ENCODE measurements around the gene CETN3. TPM values are rescaled to one million over a fixed set of nuclear protein-coding genes. Genes with fewer than 3 reads are reported as not detected.
"Not testable (repeated sequence)": the region's sequence is repeated elsewhere in the genome, so short reads cannot be mapped to it uniquely, and the experiment has no call there.

CETN3 gene
- total RNA-seq, 1 donor from 2014 or later, result 32.0 TPM

GRCh38 chr5:90381213-90381929 lies 28.2 kb downstream of the CETN3 start:
- no peak for DNase-seq

- DNase-seq, result no peak
Observed at GRCh38 chr5:90379652-90380051, 29.9 kb downstream of the CETN3 start.

GRCh38 chr5:90378752-90379151 lies 30.8 kb downstream of the CETN3 start:
- DNase-seq, result no peak

- DNase-seq, result not testable (repeated sequence)
Observed at GRCh38 chr5:90371269-90371668, 38.3 kb downstream of the CETN3 start.

GRCh38 chr5:90368454-90369246 lies 40.9 kb downstream of the CETN3 start:
- DNase-seq, result no peak

GRCh38 chr5:90367879-90368278 lies 41.7 kb downstream of the CETN3 start:
- no peak for DNase-seq

GRCh38 chr5:90366948-90367347 lies 42.6 kb downstream of the CETN3 start:
- DNase-seq, result no peak

GRCh38 chr5:90365328-90365727 lies 44.2 kb downstream of the CETN3 start:
- DNase-seq, result no peak

GRCh38 chr5:90359073-90359920 lies 50.3 kb downstream of the CETN3 start:
- DNase-seq, result no peak

GRCh38 chr5:90356622-90357021 lies 52.9 kb downstream of the CETN3 start:
- DNase-seq, result no peak

GRCh38 chr5:90356176-90356575 lies 53.4 kb downstream of the CETN3 start:
- DNase-seq, result no peak

- DNase-seq, result no peak
Observed at GRCh38 chr5:90355635-90356034, 53.9 kb downstream of the CETN3 start.

- no peak for DNase-seq
Observed at GRCh38 chr5:90353254-90353653, 56.3 kb downstream of the CETN3 start.

GRCh38 chr5:90351101-90351500 lies 58.5 kb downstream of the CETN3 start:
- DNase-seq, result no peak

- DNase-seq, result no peak
Observed at GRCh38 chr5:90347462-90347861, 62.1 kb downstream of the CETN3 start.

- DNase-seq, result no peak
Observed at GRCh38 chr5:90345684-90346083, 63.9 kb downstream of the CETN3 start.

- DNase-seq, result no peak
Observed at GRCh38 chr5:90344689-90345088, 64.9 kb downstream of the CETN3 start.

- not testable (repeated sequence) for DNase-seq
Observed at GRCh38 chr5:90343731-90344130, 65.8 kb downstream of the CETN3 start.

GRCh38 chr5:90342576-90342975 lies 67.0 kb downstream of the CETN3 start:
- DNase-seq, result no peak
